ENCODE measurements around the gene YIF1B. TPM values are rescaled to one million over a fixed set of nuclear protein-coding genes. Genes with fewer than 3 reads are reported as not detected.
A peak's percentile ranks its signal among the peaks of the same experiment; 100 is the strongest.

YIF1B gene
- total and polyA plus RNA-seq, 4 donors, result 22.0 to 107 (median 53.7) TPM

GRCh38 chr19:38253788-38254187, 62.0 kb downstream of the YIF1B start:
- no peaks in the 10 kb centered on the region for H3K9me3 ChIP-seq (ENCODE audit: control insufficient read depth in 4 of 4, insufficient read depth in 3 of 4, low read length in 3 of 4)
- peaks cover 0 to 46% (median 20%) of the 10 kb centered on the region in 5 donors for H3K4me1 ChIP-seq (ENCODE audit: control insufficient read depth in 5 of 5, insufficient read depth in 5 of 5, low read length in 5 of 5)
- TF ChIP-seq CTCF (IDR thresholded peaks at IDR 0.05; ENCODE audit: control extremely low read depth, extremely low read depth), result no peak
- no peak overlapping the region for H3K4me3 ChIP-seq
- no peak overlapping the region for H3K9ac ChIP-seq (ENCODE audit: insufficient read depth in 1 of 2, low read length in 2 of 2)
- H3K36me3 ChIP-seq (ENCODE audit: control insufficient read depth in 4 of 4, insufficient read depth in 4 of 4, low read length in 4 of 4), result peaks cover 0 to 5% (median 0%) of the 10 kb centered on the region in 4 donors
- H3K27me3 ChIP-seq (ENCODE audit: control insufficient read depth in 3 of 3, insufficient read depth in 3 of 3, low read length in 2 of 3), result peaks cover 0 to 3% (median 0%) of the 10 kb centered on the region in 3 donors
- DNase-seq (no peak), ATAC-seq (ENCODE audit: insufficient read depth, low FRiP score) (no peak)
- WGBS, 2 donors, result 85 to 90% methylated on average over 5 of the region's 5 CpGs
- H3K27ac ChIP-seq (ENCODE audit: low read depth in 1 of 2, low read length in 1 of 2), result peak overlapping the region; percentile 47 to 81

Small RNA genes within 50 kb of the gene (small RNA-seq; reads per million reads assigned to genes)
- gene RF00019 (ENCODE audit: low replicate concordance), result not detected

Other genes with a start within 250 kb of the YIF1B start
- 1 to 10 TPM; 1.3 to 1.7 TPM for gene DPF1, start 91.7 kb downstream of the YIF1B start, total RNA-seq
- gene DPF1, start 91.7 kb downstream of the YIF1B start, polyA plus RNA-seq, result 1 to 10 TPM in 1 of 2 donors, not detected in 1; 1.4 TPM
- gene PPP1R14A, start 59.6 kb downstream of the YIF1B start, total RNA-seq, result 100 to 1,000 TPM in 1 of 2 donors, 10 to 100 TPM in 1; 12.4 to 124 TPM
- 100 to 1,000 TPM in 1 of 2 donors, 10 to 100 TPM in 1; 80.9 to 166 TPM for gene PPP1R14A, start 59.6 kb downstream of the YIF1B start, polyA plus RNA-seq
- gene SPINT2, start 51.4 kb downstream of the YIF1B start, total RNA-seq, result 100 to 1,000 TPM; 145 to 240 TPM
- gene SPINT2, start 51.4 kb downstream of the YIF1B start, polyA plus RNA-seq, result 100 to 1,000 TPM; 255 to 259 TPM
- 10 to 100 TPM; 32.0 to 91.8 TPM for gene C19orf33, start 11.7 kb downstream of the YIF1B start, total RNA-seq
- gene C19orf33, start 11.7 kb downstream of the YIF1B start, polyA plus RNA-seq, result 100 to 1,000 TPM; 170 to 687 TPM
- gene KCNK6, start 3.9 kb upstream of the YIF1B start, total RNA-seq, result 1 to 10 TPM; 3.0 to 9.5 TPM
- 10 to 100 TPM in 1 of 2 donors, 1 to 10 TPM in 1; 7.6 to 10.8 TPM for gene KCNK6, start 3.9 kb upstream of the YIF1B start, polyA plus RNA-seq
- 10 to 100 TPM; 12.3 to 14.0 TPM for gene CATSPERG, start 19.9 kb upstream of the YIF1B start, total RNA-seq
- 1 to 10 TPM; 4.5 to 7.6 TPM for gene CATSPERG, start 19.9 kb upstream of the YIF1B start, polyA plus RNA-seq
- gene PSMD8, start 58.6 kb upstream of the YIF1B start, total RNA-seq, result 100 to 1,000 TPM; 134 to 163 TPM
- gene PSMD8, start 58.6 kb upstream of the YIF1B start, polyA plus RNA-seq, result 100 to 1,000 TPM in 1 of 2 donors, 10 to 100 TPM in 1; 65.4 to 233 TPM
- gene GGN, start 72.1 kb upstream of the YIF1B start, total RNA-seq, result under 1 TPM; 0.17 to 0.61 TPM
- gene GGN, start 72.1 kb upstream of the YIF1B start, polyA plus RNA-seq, result under 1 TPM; 0.33 to 0.44 TPM
- gene SPRED3, start 72.8 kb upstream of the YIF1B start, total RNA-seq, result 1 to 10 TPM in 1 of 2 donors, under 1 TPM in 1; 0.09 to 2.6 TPM
- gene SPRED3, start 72.8 kb upstream of the YIF1B start, polyA plus RNA-seq, result 1 to 10 TPM; 1.2 to 1.4 TPM
- 10 to 100 TPM; 13.1 to 22.0 TPM for gene FAM98C, start 87.1 kb upstream of the YIF1B start, total RNA-seq
- gene FAM98C, start 87.1 kb upstream of the YIF1B start, polyA plus RNA-seq, result 10 to 100 TPM; 19.8 to 20.6 TPM
- 10 to 100 TPM in 1 of 2 donors, 1 to 10 TPM in 1; 4.5 to 12.9 TPM for gene RASGRP4, start 110.3 kb upstream of the YIF1B start, total RNA-seq
- gene RASGRP4, start 110.3 kb upstream of the YIF1B start, polyA plus RNA-seq, result 10 to 100 TPM in 1 of 2 donors, 1 to 10 TPM in 1; 3.5 to 39.0 TPM
- 1 to 10 TPM; 2.9 to 5.2 TPM for gene RYR1, start 117.7 kb upstream of the YIF1B start, total RNA-seq
- 1 to 10 TPM; 2.8 to 7.6 TPM for gene RYR1, start 117.7 kb upstream of the YIF1B start, polyA plus RNA-seq

Measured in lung (tissue), 13 donors.